ENCODE data around the gene DOP1A. TPM values are rescaled to one million over a fixed set of nuclear protein-coding genes. Genes with fewer than 3 reads are reported as not detected.

The DOP1A gene
- total and polyA plus RNA-seq, 7 donors: 4.8 to 33.9 (median 26.1) TPM

GRCh38 chr6:83071023-83071422, 3.6 kb downstream of the DOP1A start:
- peak overlapping the region in 2 of 4 donors; percentile 16 to 38 for H3K27ac ChIP-seq
- DNase-seq: no peak

GRCh38 chr6:83071707-83072106, 4.2 kb downstream of the DOP1A start:
- Histone ChIP-seq H3K9me3 (no peaks in the 10 kb centered on the region), H3K27me3 (no peaks in the 10 kb centered on the region), H3K4me3 (no peak overlapping the region), H3K27ac (peak overlapping the region in 1 of 4 donors; percentile 38), H3K4me1 (peaks cover 0 to 13% (median 11%) of the 10 kb centered on the region in 4 donors), H3K36me3 (no peaks in the 10 kb centered on the region)
- TF ChIP-seq POLR2AphosphoS5 (IDR thresholded peaks at IDR 0.05) (no peak), POLR2A (IDR thresholded peaks at IDR 0.05) (no peak), EP300 (IDR thresholded peaks at IDR 0.05) (no peak), CTCF (IDR thresholded peaks at IDR 0.05) (no peak)
- 27 to 65% methylated on average over 1 of the region's 1 CpG for WGBS, 2 donors
- intact Hi-C loops (cut with DNase I): loop anchor here (5.0 kb wide), 1 partner anchor 41 kb away; no protein-coding TSS in a partner anchor
- no peak for DNase-seq

More at GRCh38 chr6:83071023-83071422, 3.6 kb downstream of the DOP1A start:
- no peak overlapping the region for H3K4me3 ChIP-seq
- no peaks in the 10 kb centered on the region for H3K9me3 ChIP-seq
- no peaks in the 10 kb centered on the region for H3K36me3 ChIP-seq
- 69 to 73% methylated on average over 4 of the region's 4 CpGs for WGBS, 2 donors
- intact Hi-C loops (cut with DNase I): loop anchor here (5.0 kb wide), 1 partner anchor 41 kb away; no protein-coding TSS in a partner anchor
- H3K27me3 ChIP-seq: no peaks in the 10 kb centered on the region
- TF ChIP-seq POLR2AphosphoS5 (IDR thresholded peaks at IDR 0.05): no peak
- TF ChIP-seq EP300 (IDR thresholded peaks at IDR 0.05): no peak
- no peak for TF ChIP-seq CTCF (IDR thresholded peaks at IDR 0.05)
- TF ChIP-seq POLR2A (IDR thresholded peaks at IDR 0.05): no peak
- peaks cover 0 to 13% (median 12%) of the 10 kb centered on the region in 4 donors for H3K4me1 ChIP-seq

- 73 to 94% methylated on average over 2 of the region's 2 CpGs for WGBS, 2 donors
- Histone ChIP-seq H3K4me1 (peaks cover 0 to 13% (median 11%) of the 10 kb centered on the region in 4 donors), H3K4me3 (no peak overlapping the region), H3K36me3 (no peaks in the 10 kb centered on the region), H3K27ac (no peak overlapping the region), H3K9me3 (no peaks in the 10 kb centered on the region), H3K27me3 (no peaks in the 10 kb centered on the region)
- DNase-seq: no peak
- intact Hi-C loops (cut with DNase I): loop anchor here (5.0 kb wide), 1 partner anchor 40 kb away; no protein-coding TSS in a partner anchor
- no peak for TF ChIP-seq POLR2A (IDR thresholded peaks at IDR 0.05)
- TF ChIP-seq CTCF (IDR thresholded peaks at IDR 0.05): no peak
- no peak for TF ChIP-seq POLR2AphosphoS5 (IDR thresholded peaks at IDR 0.05)
- no peak for TF ChIP-seq EP300 (IDR thresholded peaks at IDR 0.05)
These were observed 5.3 kb downstream of the DOP1A start for GRCh38 chr6:83072726-83073125.

DNA sequence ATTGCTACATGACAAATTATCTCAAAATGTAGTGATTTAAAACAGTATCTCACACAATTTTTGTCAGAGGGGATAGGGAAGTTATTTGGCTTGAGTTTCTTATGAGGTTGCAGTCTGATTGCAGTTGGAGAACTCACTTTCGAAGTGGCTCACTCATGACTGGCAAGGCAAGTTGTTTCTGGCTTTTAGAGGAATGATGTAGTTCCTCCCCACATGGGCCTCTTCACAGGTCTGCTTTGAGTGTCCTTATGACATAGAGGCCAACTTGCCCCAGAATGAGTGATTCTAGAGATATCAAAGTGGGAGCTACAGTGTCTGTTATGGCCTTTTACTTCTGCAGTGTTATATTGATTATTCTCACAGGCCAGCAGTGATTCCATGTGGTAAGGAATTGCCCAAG, 6.1 kb downstream of the DOP1A start:
- 93 to 94% methylated on average over 1 of the region's 1 CpG for WGBS, 2 donors
- no peaks in the 10 kb centered on the region for H3K27me3 ChIP-seq
- H3K4me3 ChIP-seq: no peak overlapping the region
- no peaks in the 10 kb centered on the region for H3K9me3 ChIP-seq
- peaks cover 0 to 10% (median 7%) of the 10 kb centered on the region in 4 donors for H3K4me1 ChIP-seq
- H3K27ac ChIP-seq: no peak overlapping the region
- H3K36me3 ChIP-seq: no peaks in the 10 kb centered on the region
- no peak for DNase-seq
- TF ChIP-seq CTCF (IDR thresholded peaks at IDR 0.05) (no peak), POLR2A (IDR thresholded peaks at IDR 0.05) (no peak), POLR2AphosphoS5 (IDR thresholded peaks at IDR 0.05) (no peak), EP300 (IDR thresholded peaks at IDR 0.05) (no peak)
- intact Hi-C loops (cut with DNase I): loop anchor here (5.0 kb wide), 1 partner anchor 39 kb away; no protein-coding TSS in a partner anchor

- intact Hi-C loops (cut with DNase I): no loop called here
- Histone ChIP-seq H3K27me3 (no peaks in the 10 kb centered on the region), H3K9me3 (no peaks in the 10 kb centered on the region), H3K27ac (no peak overlapping the region), H3K4me3 (no peak overlapping the region), H3K36me3 (no peaks in the 10 kb centered on the region), H3K4me1 (peaks cover 0 to 14% (median 3%) of the 10 kb centered on the region in 4 donors)
- TF ChIP-seq EP300 (IDR thresholded peaks at IDR 0.05) (no peak), POLR2AphosphoS5 (IDR thresholded peaks at IDR 0.05) (no peak), CTCF (IDR thresholded peaks at IDR 0.05) (no peak), POLR2A (IDR thresholded peaks at IDR 0.05) (no peak)
- DNase-seq: no peak
- WGBS, 2 donors: 72 to 90% methylated on average over 1 of the region's 1 CpG
These were observed 16.0 kb downstream of the DOP1A start for GRCh38 chr6:83083476-83083875.

Data from sigmoid colon (tissue), 7 donors.